ENCODE data around the gene ZMIZ2.
"Not testable (repeated sequence)": the region's sequence is repeated elsewhere in the genome, so short reads cannot be mapped to it uniquely, and the experiment has no call there.

The ZMIZ2 gene

DNA sequence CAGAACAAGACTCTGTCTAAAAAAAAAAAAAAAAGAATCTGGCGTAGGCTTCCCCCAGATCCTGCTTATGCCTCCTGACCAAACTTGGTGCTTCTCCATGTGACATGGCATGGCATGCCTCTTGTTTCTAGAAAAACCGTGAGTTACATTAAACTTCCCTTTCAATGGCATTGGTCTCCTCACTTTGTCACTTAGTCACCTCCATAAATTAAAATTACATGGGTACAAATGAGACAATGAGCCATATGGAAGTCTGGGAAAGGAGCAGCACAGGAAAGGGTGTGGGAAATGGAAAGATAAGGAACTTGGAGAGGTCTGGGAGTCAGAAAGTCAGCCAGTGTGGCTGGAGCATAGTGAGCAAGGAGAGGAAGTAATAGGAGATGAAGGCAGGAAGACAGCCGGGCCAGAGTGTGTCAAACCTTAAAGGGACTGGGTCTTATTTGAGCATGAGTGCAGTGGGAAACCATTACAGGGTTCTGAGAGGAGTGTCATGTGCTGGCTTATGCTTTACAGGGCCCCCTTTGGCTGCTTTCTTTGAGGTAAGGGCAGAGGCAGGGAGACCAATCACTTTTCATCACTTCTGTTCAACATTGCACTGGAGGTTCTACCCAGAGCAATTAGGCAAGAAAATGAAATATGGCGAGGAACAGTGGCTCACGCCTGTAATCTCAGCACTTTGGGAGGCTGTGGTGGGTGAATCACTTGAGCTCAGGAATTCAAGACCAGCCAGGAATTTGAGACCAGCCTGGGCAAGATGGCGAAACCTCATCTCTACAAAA, 21.3 kb upstream of the ZMIZ2 start:
- peak; percentile 95 for DNase-seq

DNA sequence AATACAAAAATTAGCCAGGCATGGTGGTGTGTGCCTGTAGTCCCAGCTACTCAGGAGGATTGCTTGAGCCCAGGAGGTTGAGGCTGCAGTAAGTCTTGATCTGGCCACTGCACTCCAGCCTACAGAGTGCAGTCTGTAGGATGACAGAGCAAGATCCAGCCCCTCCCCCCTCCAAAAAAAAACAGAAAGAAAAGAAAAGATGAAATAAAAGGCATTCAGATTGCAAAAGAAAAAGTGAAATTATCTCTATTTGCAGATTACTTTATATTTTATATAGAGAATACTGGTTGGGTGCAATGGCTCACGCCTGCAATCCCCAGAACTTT, 20.7 kb upstream of the ZMIZ2 start:
- DNase-seq = no peak

DNA sequence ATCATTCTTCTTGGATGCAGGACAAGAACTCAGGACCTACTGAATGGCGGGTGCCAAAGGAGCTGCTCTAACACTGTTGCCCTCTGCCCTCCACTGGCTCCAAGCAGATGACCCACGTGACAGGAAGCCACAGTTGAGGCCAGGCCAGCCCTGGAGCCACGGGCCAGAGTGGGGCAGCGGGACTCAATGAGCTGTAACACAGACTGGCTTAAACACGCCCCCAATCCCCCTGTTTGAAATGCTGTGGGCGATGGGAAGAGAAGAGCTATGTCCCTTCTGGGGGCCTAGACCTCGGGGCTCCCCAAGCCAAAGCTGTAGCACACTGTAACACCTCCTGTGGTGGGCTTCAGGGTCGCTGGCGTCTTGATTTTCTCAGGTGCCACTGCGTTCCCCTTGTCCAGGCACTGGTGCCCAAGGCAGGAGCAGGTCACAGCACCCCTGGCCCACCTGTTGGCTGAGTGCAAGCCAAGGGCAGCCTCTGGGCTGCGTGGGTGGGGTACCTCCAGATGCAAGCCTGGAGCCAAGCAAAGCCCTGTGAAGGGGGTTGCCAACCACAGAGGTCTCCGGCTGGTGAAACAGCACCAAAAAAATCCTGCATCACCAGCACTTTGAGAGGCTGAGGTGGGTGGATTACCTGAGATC, 18.6 kb upstream of the ZMIZ2 start:
- no peak for DNase-seq

DNA sequence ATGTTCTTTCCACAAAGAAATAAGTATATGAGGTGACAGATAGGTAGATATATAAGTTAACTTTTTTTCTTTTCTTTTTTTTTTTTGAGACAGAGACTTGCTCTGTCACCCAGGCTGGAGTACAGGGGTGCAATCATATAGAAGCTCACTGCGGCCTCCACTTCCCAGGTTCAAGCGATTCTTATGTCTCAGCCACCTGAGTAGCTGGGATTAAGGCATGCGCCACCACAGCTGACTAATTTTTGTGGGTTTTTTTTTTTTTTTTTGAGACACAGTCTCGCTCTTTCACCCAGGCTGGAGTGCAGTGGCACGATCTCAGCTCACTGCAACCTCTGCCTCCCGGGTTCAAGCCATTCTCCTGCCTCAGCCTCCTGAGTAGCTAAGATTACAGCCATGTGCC, 15.7 kb upstream of the ZMIZ2 start:
- DNase-seq = not testable (repeated sequence)

DNA sequence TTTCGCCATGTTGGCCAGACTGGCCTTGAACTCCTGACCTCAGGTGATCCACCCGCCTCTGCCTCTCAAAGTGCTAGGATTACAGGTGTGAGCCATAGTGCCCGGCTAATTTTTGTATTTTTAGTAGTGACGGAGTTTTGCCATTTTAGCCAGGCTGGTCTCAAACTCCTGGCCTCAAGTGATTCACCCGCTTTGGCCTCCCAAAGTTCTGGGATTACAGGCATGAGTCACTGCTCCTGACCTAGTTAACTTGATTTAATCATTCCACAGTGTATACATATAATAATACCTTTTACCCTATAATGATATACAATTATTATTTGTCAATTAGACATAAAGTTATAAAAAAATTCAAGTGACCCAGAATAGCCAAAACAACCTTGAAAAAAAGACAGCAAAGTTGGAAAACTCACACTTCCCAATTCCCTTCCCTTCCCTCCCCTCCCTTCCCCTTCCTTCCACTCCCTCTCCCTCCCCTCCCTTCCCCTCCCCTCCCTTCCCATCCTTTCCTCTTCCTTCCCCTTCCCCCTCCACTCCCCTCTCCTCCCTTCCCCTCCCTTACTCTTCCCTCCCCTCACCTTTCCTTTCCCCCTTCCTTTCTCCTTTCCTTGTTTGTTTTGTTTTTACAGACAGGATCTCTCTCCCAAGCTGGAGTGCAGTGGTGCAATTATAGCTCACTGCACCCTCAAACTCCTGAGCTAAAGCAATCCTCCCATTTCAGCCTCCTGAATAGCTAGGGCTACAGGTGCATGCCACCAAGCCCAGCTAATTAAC, 14.8 kb upstream of the ZMIZ2 start:
- DNase-seq = peak; percentile 78

DNA sequence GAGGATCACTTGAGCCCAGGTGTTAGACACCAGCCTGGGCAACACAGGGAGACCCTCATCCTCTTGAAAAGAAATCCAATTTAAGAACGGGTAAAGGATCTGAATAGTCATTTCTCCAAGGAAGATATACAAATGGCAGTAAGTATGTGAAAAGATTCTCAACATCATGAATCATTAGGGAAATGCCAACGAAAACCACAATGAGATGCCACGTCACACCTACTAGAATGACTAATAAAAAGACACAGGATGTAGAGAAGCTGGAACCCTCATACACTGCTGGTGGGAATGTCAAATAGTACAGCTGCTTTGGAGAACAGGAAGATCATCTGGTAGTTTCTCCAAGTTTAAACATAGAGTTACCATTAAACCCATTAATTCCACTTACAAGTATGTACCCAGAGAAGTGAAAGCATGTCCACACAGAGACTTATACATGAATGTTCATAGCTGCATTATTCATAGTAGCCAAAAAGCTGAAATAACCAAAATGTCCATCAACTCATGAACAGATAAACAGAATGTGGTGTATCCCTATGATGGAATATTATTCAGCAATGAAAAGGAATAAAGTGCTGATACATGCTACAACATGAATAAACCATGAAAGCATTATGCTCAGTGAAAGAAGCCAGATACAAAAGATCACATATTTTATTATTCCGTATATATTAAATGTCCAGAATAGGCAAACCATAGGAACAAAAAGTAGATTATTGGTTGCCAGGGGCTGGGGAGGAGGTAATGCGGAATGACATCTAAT, 13.1 kb upstream of the ZMIZ2 start:
- DNase-seq = peak; percentile 98

DNA sequence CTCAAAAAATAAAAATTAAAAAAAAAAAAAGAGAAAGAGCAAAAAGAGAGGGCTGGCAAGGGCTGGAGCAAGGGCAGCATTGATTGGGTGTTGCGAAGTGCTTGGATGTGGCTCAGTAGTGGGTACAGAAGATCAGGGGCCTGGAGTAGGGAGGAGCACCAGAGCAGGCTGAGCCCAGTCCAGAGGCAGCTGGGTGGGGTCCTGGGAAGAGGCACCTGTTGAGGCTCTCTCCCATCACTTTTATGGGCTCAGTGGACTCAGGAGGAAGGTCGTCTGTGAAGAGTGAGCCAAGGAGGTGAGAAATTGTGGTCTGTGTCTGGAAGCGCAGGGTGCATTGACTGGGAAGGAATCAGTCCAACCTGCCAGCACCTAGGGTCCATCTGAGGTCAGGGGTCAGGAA, 11.8 kb upstream of the ZMIZ2 start:
- no peak for DNase-seq

DNA sequence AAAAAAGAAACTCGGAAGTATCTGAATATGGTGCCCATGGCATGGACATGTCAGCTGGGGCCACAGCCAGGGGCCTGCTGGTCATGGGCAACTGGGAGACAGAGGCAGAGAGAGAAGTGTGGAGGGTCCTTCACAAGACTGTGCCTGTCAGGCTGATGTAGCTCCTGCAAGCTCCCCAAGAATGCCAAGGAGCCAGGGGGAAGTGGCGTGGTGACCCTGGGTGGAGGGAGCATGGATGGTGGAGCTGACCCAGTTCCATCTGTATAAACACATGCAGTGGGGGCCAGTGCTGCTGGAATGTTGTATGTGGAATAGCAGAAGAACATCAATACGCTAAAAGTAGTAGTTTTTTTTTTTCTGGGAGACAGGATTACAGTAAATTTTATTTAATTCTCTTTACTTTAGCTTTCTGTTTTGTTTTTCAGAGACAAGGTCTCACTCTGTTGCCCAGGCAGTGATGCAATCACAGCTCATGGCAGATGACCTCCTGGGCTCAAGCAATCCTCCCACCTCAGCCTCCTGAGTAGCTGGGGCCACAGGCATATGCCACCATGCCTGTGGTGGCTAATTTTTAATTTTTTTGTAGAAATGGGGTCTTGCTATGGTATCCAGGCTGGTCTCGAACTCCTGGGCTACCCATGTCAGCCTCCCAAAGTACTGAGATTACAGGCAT, 10.5 kb upstream of the ZMIZ2 start:
- no peak for DNase-seq

DNA sequence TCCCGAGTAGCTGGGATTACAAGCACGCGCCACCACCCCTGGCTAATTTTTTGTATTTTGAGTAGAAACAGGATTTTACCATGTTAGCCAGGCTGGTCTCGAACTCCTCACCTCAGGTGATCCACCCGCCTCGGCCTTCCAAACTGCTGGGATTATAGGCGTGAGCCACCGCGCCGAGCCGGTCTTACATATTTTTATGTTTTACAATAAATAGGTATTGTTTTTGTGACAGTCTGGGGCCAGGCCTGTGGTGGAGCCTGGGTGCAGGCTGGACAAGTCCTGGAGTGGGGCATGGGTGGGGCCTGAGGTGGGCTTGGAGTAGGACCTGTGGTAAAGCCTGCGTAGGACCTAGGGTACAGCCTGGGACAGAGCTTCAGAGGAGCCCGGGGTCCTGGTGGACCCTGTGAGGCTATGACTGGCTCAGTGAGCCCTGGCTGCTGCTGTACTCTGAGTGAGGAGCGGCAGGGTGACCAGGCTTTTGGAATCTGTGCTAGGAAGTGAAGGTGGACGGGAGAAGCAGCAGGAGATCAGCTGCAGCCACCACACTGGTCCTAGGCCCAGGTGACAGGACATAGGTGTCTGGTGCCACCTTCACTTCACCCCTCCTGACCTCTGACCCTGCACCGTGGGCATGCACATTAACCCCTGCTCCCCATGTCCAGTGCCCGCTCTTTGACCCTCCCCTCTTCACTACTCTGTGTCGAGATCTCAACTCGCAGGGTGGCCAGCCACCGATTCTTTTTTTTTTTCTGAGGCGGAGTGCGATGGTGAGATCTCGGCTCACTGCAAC, 9.6 kb upstream of the ZMIZ2 start:
- no peak for DNase-seq

DNA sequence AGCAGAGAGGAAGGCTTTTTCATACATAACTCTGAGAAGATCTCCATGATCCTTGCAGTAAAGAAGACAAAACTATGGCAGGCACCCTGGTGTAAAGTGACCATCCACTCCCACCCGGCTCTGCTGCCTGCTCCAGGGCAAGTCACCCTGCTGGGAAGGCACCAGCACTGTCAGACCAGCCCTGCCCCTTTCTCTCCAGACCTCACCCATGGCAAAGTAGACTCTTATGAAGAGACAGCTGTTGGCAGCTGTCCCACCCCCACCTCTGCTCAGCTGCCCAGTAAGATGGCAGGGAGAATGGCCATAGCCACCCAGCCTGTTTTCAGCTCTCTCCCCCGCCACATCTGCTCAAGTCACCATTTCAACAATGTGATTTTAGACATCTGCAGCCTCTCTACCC, 8.6 kb upstream of the ZMIZ2 start:
- DNase-seq = no peak

DNA sequence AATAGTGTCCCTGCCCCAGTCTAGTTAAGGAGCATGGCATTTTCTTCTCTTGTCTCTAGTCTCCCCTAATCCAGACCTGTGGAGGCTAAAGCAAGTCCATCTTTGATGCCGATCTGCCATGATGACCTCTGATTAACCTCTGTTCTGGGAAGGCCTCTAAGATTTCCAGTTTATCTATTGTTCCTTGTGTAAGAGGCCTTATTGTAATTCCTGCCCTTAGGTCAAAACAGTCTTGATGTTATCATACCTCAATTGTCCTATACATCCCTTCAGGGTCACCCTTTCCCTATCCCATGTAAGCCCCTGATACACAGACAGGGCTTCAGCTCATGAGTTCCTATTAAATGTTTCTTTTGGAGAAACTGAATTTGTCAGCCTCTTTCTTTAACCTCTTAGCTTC, 4.9 kb upstream of the ZMIZ2 start:
- DNase-seq = no peak

DNA sequence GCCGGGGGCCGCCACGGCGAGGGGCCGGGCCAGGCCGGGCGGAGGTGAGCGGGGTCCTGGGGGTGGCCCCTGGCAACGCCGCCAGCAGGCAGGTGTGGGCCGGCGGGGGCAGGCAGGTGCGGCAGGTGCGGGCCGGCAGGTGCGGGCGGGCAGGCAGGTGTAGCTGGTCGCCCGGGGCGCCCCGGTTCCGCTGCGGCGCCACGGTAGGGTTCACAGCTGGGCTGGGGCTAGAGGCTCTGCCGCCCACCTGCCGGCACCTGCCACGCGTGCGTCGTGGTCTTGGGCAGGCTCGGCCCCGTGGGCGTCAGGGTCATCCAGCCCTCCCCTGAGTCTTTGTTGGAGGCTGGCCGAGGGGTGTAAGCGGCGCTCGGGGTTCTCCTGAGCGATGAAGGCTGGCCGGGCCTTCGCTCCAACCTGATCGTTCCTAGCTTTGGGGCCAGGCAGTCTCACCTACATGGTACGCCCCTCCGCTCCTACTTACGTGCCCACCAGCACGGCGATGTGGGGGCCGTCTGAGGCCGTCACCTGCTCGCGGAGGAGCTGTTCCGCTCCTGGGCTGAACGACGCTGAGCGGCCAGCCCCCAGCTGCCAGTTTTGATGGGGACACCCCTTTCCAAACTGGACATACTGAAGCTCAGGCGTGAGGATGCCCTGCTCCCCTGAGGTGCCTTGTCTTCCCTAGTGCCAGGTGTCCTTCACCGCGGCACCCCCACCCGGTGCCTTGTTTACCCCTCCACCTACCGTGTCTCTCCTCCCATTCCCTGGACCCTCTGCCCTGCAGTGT, 493 bp downstream of the ZMIZ2 start:
- no peak for DNase-seq

DNA sequence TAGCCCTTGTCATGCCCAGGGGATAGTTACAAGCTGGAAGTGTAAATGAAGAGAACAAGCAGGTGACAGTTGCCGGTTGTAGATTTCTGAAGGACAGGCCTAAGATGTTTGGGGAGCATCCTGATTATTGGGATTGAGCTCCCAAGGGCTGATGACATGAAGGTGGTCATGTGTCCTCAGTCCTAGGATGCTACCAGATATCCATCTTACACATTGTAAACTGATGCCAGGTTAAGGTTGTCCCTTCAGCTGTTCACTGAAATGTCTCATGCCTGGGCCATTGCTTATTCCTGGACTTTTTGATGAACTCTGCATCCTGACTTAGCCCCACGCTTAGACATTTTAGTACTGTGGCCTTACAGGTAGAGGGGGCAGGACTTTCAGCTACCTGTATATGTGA, 1.3 kb downstream of the ZMIZ2 start:
- DNase-seq = no peak

DNA sequence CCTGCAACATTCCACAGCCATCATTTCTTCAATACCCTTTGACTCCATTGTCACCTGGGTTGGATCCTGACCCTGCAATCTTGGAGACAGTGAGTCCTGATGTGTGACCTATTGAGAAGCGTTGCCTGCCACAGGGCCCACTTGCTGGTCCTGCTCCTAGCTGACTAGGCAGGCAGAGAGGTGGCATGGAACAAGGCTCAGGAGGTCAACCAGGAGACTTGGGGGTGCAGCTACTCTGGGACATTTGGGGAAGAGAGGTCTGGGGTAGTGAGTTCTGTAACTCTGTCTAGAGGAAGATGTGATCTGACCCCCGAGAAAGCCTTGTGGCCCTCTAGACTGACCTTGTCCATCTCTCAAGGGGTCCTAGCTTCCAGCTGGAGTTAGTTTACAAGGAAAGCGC, 1.8 kb downstream of the ZMIZ2 start:
- no peak for DNase-seq

DNA sequence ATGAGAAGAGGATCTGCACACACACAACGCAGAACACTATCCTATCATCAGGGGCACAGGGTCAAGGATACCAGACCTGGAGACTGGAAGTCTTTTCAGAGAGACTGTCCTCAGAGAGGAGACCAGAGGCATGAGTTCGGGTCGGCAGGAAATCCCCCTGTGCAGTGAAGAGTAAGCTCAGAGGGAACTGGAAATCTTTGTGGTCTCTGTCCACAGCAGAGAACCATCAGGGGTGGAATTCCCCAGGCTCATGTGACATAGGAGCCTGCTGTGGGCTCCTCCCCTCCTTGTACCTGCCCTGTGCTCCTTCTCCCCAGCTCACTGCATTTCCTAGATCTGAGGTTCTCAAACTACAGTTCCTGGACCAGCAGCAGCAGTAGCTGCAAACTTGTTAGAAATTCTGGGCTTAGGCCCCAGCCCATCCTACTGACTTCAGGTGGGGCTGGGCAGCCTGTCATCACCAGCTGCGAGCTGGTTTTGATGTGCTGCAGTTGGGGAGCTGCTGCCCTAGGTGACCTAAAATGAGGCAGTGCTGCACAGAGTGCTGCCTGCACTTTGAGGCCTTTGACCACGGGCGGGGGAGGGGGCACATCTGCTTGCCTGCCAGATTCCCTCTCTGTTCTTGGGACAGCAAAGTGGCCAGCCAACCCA, 2.4 kb downstream of the ZMIZ2 start:
- no peak for DNase-seq

DNA sequence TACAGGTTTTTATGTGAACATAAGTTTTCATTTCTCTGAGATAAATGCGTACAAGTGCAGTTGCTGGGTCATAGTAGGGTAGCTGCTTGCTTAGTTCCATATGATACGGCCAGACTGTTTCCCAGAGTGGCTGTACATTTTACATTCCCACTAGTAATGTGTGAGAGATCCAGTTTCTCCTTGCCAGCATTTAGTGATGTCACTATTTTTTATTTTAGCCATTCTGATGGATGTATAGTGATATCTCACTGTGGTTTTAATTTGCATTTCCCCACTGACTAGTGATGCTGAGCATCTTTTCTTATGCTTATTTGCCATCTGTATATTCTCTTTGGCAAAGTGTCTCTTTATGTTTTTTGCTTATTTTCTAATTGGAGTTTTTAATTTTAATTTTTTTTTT, 4.2 kb downstream of the ZMIZ2 start:
- no peak for DNase-seq

DNA sequence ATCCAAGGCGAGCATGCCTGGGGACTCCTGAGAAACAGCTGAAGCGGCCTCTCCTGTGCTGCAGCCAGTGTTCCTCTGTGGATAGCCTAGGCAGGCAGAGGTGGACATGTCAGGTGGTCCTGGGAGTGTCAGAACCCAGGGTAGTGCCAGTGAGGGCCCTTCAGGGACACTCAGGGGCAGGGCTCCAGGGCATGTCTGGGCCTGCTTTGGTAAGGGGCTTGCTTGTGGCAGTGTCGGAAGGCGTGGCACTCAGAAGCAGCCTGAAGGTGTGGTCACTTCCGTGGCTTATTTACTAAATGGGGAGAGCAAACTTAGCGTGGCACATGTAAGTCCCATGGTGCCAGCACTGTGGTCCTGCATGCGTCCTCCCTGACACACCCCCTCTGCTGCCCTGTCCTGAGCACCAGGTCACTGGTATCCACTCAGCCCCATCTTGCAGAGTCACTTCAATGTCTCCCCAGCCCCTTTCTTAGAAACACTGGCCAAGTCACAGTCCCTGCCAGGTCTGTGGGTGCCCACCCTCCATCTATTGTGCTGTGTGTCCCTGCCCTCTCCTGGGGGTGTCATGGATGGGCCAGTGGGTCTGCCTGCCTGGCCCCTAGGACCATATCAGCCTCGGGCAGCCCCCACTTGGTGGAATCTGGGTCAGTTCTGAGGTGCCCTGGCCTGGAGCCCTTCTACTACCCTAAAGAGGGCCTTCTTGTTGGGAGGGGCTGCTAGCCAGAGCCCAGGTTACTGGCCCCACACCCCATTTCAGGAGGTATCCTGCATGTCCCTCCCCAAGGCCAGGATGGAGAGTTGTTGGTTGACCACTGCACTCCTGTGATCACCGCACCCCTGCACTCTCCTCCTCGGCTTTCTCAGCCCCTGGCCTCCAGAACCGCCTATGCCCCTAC, 6.4 kb downstream of the ZMIZ2 start:
- DNase-seq = no peak

DNA sequence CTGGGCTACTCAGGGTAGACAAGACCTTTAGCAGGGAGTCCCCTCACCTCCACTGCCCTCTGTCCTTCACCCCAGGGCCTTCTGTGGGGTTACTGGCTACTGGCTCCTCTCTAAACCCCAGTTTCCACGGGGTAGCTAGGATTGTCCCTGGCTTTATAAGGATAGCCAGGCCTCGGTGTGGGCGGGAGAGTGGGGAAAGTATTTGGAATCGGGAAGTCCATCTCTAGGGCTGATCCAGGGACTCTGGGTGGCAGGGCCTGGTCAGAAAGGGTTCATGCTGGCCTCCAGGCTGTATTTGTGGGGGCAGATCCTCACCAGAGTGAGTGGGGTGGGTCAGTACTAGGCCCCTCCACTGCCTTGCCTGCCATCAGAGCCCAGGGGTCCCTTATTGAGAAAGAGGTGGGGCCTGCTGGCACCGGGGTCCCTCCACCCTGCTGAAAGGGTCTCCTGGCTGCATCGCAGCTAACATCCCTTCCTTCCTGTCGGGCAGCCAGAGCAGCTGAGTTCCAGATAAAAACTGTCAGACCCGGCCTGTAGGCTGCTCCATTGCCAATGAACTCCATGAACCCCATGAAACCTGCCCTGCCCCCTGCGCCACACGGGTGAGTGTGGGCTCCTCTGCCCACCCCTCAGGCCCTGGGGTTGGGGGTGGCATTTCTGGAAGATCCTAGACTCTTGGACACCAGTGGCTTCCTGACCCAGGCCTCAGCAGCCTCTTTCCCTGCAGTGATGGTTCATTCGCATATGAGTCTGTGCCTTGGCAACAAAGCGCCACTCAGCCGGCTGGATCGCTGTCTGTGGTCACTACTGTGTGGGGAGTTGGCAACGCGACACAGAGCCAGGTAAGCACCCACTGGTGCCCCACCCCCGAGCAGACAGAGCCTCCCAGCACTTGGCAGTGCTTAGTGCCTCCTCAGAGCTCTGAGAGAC, 7.3 kb downstream of the ZMIZ2 start:
- no peak for DNase-seq
